Forelimb muscle (tissue), 1 donor: Measurements from ENCODE around the gene ENDOV. TPM values are rescaled to one million over a fixed set of nuclear protein-coding genes. Genes with fewer than 3 reads are reported as not detected.

ENCODE experiments used
- DNase-seq: peaks from one replicate; pipeline ENCODE4 v3.0.0-alpha.2; 2013; ENCODE audit warnings: low read depth
- polyA plus RNA-seq: library from polyadenylated mRNA; unstranded; fragments of 120-200 nt; gene quantifications from one replicate; pipeline ENCODE4 v1.2.1, GENCODE V29; 2013; ENCODE audit not compliant: insufficient read length

The ENDOV gene
- 21.9 TPM for polyA plus RNA-seq

- DNase-seq, result peak; percentile 85
Measured at GRCh38 chr17:80414803-80415625, at the start of gene ENDOV. Gene ENDOV, plus strand, starts transcription at chr17:80415167. Its CDS starts 28 bp downstream, at chr17:80415195.

DNA sequence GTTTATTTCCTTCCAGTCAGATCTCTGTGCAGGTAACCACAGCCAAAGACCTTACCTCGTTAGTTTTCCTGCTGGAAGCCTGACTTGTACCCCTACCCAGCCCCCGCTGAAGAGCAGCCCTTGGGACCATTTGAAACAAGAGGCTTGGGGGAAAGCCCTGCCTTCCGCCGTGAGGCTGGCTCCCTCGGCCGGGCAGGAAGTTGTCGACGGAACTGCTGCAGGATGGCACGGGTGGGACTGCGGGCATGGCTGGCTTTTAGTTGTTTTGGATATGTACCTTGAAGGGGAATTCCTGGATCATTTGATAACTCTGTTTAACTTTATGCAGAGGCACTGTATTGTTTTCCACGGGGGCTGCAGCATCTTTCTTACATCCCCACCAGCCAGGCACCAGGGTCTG, 49.0 kb upstream of the ENDOV start:
- no peak for DNase-seq

DNA sequence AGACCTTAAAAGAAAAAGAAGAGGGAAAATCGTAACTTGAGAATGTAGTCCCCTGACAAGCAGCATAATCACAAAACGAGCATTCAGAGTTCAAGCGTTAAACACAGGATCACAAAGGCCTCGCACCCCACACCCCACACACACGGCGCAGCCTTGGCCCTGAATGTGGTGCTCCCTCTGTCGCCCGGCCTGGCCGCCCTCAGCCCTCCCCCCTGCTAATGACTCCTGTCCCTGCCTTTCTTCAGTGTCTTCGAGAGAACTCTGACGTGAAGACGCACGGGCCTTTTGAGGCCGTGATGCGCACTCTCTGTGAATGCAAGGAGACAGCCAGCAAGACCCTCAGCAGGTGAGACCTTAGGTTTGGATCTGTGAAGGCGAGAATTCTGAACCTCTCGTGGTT, 47.5 kb upstream of the ENDOV start:
- no peak for DNase-seq

DNA sequence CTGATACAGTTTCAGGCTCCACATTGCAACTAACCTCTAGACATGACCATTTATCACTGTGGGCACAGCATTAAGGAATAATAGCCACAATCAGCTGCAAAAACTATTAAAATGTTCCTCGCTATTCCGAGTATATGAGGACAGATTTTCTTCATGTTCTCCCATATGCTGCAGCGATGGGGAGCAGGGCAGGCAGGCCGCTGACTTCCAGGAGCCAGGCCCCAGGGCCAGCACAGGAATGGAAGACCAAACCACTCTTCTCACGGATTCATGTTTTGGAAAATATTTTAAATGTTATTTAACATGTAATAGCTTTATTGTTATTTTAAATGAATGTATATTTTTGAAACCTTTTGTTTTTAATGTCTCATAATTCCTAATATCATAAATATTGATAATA, 43.8 kb upstream of the ENDOV start:
- DNase-seq, result no peak

DNA sequence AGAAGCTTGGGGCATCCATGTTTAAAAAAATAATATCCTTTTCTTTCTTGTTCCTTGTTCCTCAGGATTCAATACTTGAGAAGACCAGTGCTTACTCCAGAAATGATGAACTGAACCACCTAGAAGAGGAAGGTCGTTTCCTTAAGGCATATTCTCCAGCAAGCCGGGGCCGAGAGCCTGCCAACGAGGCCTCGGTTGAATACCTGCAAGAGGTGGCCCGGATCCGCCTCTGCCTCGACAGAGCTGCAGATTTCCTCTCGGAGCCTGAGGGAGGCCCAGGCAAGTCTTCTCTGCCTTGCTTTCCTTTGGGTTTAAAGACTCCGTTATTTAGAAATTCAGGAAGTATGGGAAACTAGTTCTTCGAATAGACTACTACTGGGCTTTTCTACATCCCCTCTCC, 42.5 kb upstream of the ENDOV start:
- DNase-seq, result no peak

DNA sequence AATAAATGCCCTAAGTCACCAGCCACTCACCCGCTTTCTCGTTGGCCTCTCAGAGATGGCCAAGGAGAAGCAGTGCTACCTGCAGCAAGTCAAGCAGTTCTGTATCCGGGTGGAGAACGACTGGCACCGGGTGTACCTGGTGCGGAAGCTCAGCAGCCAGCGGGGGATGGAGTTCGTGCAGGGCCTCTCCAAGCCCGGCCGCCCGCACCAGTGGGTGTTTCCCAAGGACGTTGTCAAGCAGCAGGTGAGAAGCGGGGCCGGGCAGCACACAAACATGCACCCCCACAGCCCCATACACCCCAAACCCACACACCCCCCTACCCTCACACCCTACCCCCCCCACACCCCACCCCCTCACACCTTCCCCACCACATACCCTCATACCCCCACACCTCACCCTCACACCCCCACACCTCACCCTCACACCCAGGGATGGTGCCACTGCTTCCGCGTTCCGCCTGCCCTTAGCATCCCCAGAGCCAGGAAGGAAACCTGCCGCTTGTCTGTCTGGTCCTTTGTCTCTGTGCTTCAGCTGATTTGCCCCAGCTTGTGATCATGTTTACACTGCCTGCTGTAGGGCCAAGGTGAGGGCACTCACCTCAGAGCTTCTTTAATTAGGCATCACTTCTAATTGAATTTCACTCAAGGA, 41.9 kb upstream of the ENDOV start:
- DNase-seq, result no peak

DNA sequence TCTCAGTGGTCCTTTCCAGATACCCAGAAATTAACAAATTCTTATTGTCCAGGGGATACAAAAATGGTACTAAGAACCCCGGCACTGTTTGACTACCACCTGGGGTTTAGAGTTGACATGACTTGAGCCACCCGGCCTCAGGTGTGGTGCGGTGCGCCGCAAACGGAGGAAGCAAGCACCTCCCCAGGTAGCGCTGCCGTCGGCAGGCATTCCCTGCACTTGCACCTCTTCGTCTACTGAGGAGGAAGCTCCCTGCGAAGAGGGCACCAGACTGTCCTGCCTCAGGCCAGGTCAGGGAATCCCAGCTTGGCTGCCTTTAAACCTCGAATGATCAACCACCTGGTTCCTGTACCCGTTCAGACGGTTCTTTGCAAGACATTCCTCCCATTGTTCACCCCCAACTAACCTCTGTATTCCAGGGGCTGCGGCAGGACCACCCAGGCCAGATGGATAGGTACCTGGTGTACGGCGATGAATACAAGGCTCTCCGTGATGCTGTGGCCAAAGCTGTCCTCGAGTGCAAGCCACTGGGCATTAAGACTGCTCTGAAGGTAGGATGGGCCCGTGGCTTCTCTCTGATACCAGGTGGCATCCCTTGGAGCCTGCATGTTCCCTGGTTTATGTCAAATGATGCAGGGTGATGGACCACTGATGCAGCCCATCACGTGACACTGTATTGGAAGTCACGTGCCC, 40.8 kb upstream of the ENDOV start:
- DNase-seq, result no peak

DNA sequence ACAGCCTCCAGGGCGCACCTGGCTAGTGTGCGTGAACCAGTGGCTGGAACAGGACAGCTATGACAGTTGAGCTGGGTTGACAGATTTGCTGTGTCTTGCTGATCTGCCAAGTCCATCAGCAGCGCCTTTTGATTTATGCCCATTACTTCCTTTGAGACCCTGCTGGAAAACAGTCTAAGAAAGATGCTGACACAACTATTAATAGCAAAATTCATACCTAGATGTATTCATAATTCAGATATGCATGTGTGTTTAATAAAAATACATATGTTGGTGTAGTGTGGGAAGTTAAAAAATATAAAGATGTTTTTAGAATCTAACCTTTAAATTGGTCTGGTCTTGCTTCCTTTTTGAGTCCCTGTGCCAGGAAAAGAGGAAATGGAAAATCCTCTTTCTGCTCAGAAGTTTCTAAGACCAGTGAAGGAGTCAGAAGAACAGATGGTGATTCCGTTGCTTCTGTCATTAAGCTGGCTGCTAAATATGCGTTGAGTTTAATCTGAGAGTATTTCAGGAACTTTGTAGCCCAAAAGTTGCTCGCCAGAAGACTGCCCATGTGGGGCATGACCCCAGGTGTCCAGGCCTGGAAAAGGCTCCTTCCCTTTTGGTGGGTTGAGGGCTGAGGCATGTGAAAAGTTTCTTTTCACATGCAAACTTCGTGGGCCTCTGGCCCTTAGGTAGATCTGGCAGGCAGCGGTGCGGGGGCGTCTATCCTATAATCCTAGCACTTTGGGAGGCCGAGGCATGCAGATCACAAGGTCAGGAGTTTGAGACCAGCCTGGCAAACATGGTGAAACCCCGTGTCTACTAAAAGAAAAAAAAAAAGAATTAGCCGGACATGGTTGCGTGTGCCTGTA, 40.0 kb upstream of the ENDOV start:
- no peak for DNase-seq

DNA sequence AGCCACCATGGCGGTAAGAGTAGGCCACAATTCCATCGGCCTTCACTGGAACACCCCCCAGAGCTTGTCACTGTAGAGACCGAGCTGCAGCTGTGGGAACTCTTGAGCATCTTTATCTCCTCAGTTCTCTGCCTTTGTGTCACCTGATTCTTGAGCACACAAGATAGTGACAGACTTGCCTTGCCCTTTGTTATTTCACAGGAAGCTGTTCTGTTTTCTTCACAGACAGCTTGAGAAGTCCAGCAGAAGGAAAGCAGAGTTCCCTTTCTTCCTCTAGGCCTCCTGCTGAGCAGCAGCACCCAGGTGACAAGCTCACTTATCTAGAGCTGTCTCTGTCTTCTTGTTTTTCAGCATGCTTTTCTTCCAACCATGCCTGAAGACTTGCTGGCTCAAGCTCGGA, 38.4 kb upstream of the ENDOV start:
- no peak for DNase-seq

DNA sequence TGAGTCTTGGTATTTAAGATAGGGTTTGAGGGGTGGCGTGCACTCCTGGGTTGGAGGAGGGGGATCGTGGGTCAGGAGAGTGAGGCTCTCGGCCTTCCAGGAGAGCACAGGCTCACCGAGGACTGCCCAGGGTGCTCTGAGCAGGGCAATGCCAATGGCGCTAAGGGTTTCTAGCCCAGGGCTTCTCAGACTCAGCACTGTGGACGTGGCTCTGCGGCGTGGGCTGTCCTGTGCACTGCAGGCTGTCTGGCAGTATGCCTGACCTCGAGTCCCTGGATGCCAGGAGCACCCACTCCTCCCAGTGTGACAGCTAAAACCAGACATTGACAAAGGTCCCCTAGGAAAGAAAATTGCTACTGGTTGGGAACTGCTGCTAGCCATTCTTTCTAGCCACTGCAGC, 37.2 kb upstream of the ENDOV start:
- no peak for DNase-seq

- DNase-seq, result no peak
Measured at GRCh38 chr17:80379348-80379747, 35.6 kb upstream of the ENDOV start.

DNA sequence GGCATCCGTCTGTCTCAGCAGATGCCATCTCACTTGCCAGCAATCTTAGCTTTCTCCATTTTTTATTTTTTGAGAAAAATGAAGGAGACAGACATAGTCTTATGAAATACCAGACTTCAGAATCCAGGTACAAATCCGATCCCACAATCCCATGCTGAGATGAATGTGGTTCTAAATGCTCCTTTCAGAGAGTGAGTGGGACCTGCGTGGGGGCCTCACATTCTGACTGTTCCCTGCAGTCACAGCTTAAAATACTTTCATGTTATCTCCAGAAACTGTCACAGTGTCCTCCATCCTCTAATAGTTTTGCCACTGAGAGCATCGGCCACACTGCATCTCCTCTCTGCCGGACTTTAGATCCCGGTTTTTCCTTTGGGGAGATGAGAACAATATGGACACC, 34.9 kb upstream of the ENDOV start:
- no peak for DNase-seq

DNA sequence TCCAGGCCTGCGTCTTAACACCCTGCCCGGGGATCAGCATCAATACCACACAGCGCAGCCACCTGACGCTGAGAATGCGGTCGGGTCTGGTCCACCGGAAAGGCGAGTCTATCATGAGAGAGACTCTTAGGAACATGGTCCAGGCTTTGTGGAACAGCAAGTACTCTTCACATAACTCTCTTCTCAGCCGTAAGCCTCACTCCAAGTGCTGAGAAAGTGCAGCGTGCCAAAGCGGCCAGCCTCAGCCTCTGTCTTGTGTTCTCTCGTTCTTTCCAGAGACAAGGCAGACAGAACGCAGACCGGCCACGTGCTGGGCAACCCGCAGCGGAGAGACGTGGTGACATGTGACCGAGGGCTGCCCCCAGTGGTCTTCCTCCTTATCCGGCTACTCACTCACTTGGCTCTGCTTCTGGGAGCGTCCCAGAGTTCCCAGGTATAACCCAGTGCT, 34.4 kb upstream of the ENDOV start:
- DNase-seq, result no peak

DNA sequence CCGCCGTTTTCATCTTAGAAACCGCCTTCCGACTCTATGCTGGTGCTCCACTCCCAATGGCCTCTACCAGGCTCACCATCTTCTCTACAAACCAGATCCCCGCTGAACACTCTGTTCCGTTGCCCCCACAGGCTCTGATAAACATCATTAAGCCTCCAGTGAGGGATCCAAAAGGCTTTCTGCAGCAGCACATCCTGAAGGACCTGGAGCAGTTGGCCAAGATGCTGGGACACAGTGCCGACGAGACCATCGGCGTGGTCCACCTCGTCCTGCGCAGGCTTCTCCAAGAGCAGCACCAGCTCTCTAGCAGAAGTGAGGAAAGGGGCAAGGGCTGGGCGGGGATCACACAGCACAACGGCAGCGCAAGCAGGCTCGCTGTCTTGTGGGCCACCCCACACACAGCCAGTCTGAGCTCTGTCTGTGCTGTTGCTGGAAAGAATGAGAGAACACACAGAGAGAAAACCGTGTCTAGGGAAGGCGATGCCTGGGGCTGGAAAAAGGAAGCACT, 33.5 kb upstream of the ENDOV start:
- no peak for DNase-seq

DNA sequence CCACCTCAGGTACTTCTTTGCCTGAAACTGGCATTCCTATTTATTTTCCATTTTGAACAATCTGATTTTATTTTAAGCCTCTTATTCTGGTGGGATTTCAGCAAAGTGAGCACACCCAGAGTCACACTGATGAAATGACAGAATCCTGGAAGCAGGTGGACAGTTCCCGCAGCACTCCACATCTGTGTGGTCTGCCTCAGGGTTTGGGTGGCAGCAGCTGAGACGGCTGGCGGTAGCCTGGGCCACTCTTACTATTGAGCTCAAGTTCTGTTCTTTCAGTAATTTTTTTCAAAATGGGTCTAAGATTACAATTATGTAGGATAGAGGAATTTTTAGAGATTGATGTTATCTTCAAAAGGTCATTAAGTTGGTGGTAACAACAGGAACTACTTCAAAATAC, 32.5 kb upstream of the ENDOV start:
- DNase-seq, result no peak

DNA sequence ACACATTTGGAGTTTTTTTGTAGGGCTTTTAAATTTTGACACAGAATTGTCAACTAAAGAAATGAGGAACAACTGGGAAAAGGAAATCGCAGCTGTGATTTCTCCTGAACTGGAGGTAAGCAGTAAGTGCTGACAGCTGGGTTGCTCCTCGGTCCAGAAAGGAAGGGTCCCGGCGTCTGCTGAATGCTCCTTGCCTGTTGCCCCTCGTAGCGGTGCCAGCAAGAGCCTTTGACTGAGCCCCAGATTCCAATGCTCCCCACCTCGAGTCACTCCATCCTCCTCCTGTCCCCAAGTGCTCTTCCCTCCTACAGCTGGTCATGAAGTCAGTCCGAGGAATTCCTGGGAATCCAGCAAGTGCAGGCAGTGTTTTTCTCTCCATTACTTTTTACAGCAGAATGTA, 32.0 kb upstream of the ENDOV start:
- DNase-seq, result no peak

DNA sequence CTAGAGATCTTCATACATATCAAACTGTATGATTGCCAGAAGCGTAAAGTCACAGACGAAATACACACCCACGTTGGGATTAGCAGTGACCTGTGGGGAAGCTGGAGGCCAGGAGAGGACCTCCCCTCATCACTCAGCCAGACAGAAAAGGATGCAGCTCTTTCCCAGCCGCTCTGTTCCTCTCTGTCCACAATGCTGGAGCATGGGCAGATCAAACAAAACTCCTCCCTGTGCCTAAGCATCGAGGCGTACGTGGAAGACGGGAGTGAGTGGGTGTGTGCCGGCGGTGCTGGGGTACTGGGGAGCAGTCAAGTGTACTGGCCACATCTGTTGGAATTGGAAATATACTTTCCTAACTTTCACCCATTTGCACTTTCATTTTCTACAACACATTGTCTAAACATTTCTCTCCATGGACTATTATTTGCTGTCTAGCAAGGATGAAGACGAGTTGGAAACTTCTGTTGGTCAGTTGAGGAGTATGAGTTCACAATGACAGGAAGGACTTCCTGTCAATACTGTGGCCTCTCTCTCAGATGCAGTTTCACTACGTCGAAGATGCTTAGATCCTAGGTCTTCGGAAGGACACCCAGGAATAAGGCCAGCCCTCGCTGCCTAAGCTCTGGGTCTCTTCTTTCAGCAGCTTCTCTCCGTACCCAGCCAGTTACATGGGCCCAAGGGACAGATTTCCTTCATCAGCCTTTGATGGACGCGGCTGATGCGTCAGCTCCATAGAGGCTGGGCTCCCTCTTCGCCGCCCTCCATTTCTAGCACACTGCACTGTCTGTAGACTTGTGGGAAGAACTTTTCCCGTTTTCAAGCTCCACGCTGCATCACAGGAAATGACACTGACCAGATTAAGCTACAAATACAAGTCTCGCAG, 30.6 kb upstream of the ENDOV start:
- DNase-seq, result no peak

- no peak for DNase-seq
Measured at GRCh38 chr17:80385046-80385445, 29.9 kb upstream of the ENDOV start.

DNA sequence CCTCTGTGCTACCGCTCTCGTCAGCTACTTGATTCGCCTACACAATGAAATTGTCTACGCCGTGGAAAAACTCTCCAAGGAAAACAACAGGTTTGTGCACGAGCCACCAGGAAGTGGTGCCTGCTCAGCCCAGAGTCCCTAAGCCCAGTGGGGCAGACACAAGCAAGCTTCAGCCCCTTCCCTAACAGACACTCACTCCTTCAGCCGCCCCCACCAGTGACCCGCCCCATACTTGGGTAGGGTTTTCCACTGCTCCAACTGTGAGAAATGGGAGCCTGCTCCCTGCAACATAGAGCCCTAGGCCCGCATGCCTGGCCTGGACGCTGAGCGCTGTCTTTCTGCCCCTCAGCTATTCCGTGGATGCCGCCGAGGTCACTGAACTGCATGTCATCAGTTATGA, 28.6 kb upstream of the ENDOV start:
- DNase-seq, result no peak

- DNase-seq, result no peak
Measured at GRCh38 chr17:80387071-80387470, 27.9 kb upstream of the ENDOV start.

DNA sequence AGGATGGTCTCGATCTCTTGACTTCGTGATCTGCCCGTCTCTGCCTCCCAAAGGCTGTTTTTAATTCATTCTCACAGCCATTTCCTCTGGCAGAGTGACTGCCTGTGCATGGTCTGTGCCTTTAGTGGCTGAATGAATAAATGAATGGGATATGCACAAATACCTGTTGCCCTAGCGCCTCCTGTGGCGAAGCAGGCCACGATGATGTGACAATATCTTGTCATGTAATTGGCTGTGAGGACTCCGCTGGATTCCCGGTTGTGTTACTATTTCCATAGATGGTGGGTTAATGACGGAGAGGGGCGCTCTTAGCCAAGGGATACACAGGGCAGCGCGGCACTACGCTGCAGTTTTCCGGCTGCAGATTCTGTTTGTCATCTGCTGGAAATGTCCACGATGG, 26.8 kb upstream of the ENDOV start:
- no peak for DNase-seq
